Neutrophil (primary cell): ENCODE results near the gene LMNA.
"Not testable (repeated sequence)": the region's sequence is repeated elsewhere in the genome, so short reads cannot be mapped to it uniquely, and the experiment has no call there.

Experiments used
- H3K27ac ChIP-seq: fragments of 200-600 bp; sonication (generic); 2 replicates; pipeline ENCODE4 v1.5.1; 2016; ENCODE audit warnings: mild to moderate bottlenecking, moderate library complexity
- H3K27me3 ChIP-seq: fragments of 200-600 bp; sonication (generic); 2 replicates; pipeline ENCODE4 v1.6.0; 2016; ENCODE audit warnings: mild to moderate bottlenecking
- H3K36me3 ChIP-seq: fragments of 200-600 bp; sonication (generic); 2 replicates; pipeline ENCODE4 v1.5.1; 2017
- H3K4me1 ChIP-seq, 2 experiments: fragments of 200-600 bp in 1 of 2; sonication (generic) in 1 of 2; 1 replicate in 1 of 2; 2 replicates in 1 of 2; pipeline versions ENCODE4 v1.5.1 to v1.6.1; 2013 to 2016; ENCODE audit warnings: low read depth in 1 of 2, low read length in 1 of 2, mild to moderate bottlenecking in 1 of 2, moderate library complexity in 1 of 2; ENCODE audit not compliant: control insufficient read depth in 1 of 2, insufficient read depth in 1 of 2
- H3K4me3 ChIP-seq, 2 experiments: fragments of 200-600 bp in 1 of 2; sonication (generic) in 1 of 2; 1 replicate in 1 of 2; 2 replicates in 1 of 2; pipeline ENCODE4 v1.5.1; 2013 to 2016; ENCODE audit warnings: low read depth in 1 of 2, low read length in 1 of 2, mild to moderate bottlenecking in 1 of 2, moderate library complexity in 1 of 2
- H3K9me3 ChIP-seq: fragments of 200-600 bp; sonication (generic); 2 replicates; pipeline ENCODE4 v1.5.1; 2016
- CTCF ChIP-seq: fragments of 200-600 bp; sonication (generic); IDR thresholded peaks from 2 replicates; pipeline ENCODE4 v1.5.1; 2016; ENCODE audit warnings: antibody characterized with exemption

The LMNA gene

GRCh38 chr1:156070548-156070947 is 44.0 kb upstream of the LMNA start:
- peaks cover 12% of the 10 kb centered on the region for H3K27me3 ChIP-seq
- no peak overlapping the region for H3K27ac ChIP-seq
- H3K36me3 ChIP-seq: no peaks in the 10 kb centered on the region
- H3K4me1 ChIP-seq: peaks cover 0 to 6% of the 10 kb centered on the region in 2 experiments
- no peaks in the 10 kb centered on the region for H3K9me3 ChIP-seq
- H3K4me3 ChIP-seq: no peak overlapping the region
- TF ChIP-seq CTCF: no peak

GRCh38 chr1:156071332-156071816 is 43.1 kb upstream of the LMNA start:
- H3K27me3 ChIP-seq: peaks cover 21% of the 10 kb centered on the region
- H3K9me3 ChIP-seq, H3K27ac ChIP-seq, H3K4me1 ChIP-seq, H3K4me3 ChIP-seq, H3K36me3 ChIP-seq: not testable (repeated sequence)

GRCh38 chr1:156072251-156072650 is 42.3 kb upstream of the LMNA start:
- Histone ChIP-seq H3K4me3 (no peak overlapping the region), H3K27me3 (peaks cover 29% of the 10 kb centered on the region), H3K9me3 (no peaks in the 10 kb centered on the region), H3K27ac (no peak overlapping the region), H3K36me3 (no peaks in the 10 kb centered on the region), H3K4me1 (peaks cover 6% of the 10 kb centered on the region in 2 experiments)
- TF ChIP-seq CTCF: no peak

- no peak overlapping the region for H3K4me3 ChIP-seq
- H3K9me3 ChIP-seq: no peaks in the 10 kb centered on the region
- peaks cover 6% of the 10 kb centered on the region in 2 experiments for H3K4me1 ChIP-seq
- no peak for TF ChIP-seq CTCF
- no peaks in the 10 kb centered on the region for H3K36me3 ChIP-seq
- H3K27me3 ChIP-seq: peaks cover 39% of the 10 kb centered on the region
- no peak overlapping the region for H3K27ac ChIP-seq
Measured at GRCh38 chr1:156073110-156073687, 41.3 kb upstream of the LMNA start.

- no peak for TF ChIP-seq CTCF
- Histone ChIP-seq H3K4me3 (no peak overlapping the region), H3K4me1 (peaks cover 6% of the 10 kb centered on the region in 2 experiments), H3K9me3 (no peaks in the 10 kb centered on the region), H3K36me3 (no peaks in the 10 kb centered on the region), H3K27me3 (peaks cover 44% of the 10 kb centered on the region), H3K27ac (no peak overlapping the region)
Measured at GRCh38 chr1:156073740-156074139, 40.8 kb upstream of the LMNA start.

GRCh38 chr1:156074661-156075060 is 39.9 kb upstream of the LMNA start:
- H3K4me1 ChIP-seq: peaks cover 3 to 6% of the 10 kb centered on the region in 2 experiments

More at GRCh38 chr1:156074661-156075060, 39.9 kb upstream of the LMNA start:
- no peak overlapping the region for H3K4me3 ChIP-seq
- H3K27me3 ChIP-seq: peaks cover 53% of the 10 kb centered on the region
- H3K27ac ChIP-seq: no peak overlapping the region
- no peaks in the 10 kb centered on the region for H3K9me3 ChIP-seq
- H3K36me3 ChIP-seq: no peaks in the 10 kb centered on the region
- no peak for TF ChIP-seq CTCF
